Activated naive CD4-positive, alpha-beta T cell treated with anti-CD3 and anti-CD28 coated beads, Interleukin-2, amount 50 U/mL, for 72 hours (primary cell): Measurements from ENCODE around the gene KIF13A. TPM values are rescaled to one million over a fixed set of nuclear protein-coding genes. Genes with fewer than 3 reads are reported as not detected.
A peak's percentile ranks its signal among the peaks of the same experiment; 100 is the strongest.
"Not testable (repeated sequence)": the region's sequence is repeated elsewhere in the genome, so short reads cannot be mapped to it uniquely, and the experiment has no call there.

Source experiments
- ATAC-seq, 2 donors: fragments of 150-1000 bp; cut with Tn5 transposase; 2 replicates each; pipeline ENCODE4 v1.10.0; 2021; ENCODE audit warnings: mild to moderate bottlenecking in 2 of 2, moderate library complexity in 2 of 2
- DNase-seq, 2 donors: peaks; one replicate each; pipeline ENCODE4 v3.0.0; 2021 to 2022; ENCODE audit warnings: low spot score in 2 of 2
- H3K27ac Mint-ChIP-seq, 2 donors: one replicate each; pipeline ENCODE4 v1.8.0; 2022; ENCODE audit warnings: mild to moderate bottlenecking in 2 of 2, mixed read lengths in 2 of 2
- H3K36me3 Mint-ChIP-seq, 2 donors: one replicate each; pipeline ENCODE4 v1.8.0; 2022; ENCODE audit warnings: mixed read lengths in 2 of 2
- H3K9me3 Mint-ChIP-seq, 2 donors: one replicate each; pipeline ENCODE4 v1.8.0; 2022; ENCODE audit warnings: mixed read lengths in 2 of 2
- total RNA-seq, 2 donors: library from RNA; stranded (reverse); gene quantifications; one replicate each; pipeline ENCODE4 v1.2.3, GENCODE V29; 2022

The KIF13A gene
- total RNA-seq, 2 donors from 2014 or later: 0.20 TPM; not detected in 1

GRCh38 chr6:17928514-17929430 lies 58.7 kb downstream of the KIF13A start:
- Mint-ChIP-seq H3K36me3 (no peaks in the 10 kb centered on the region), H3K27ac (no peak overlapping the region), H3K9me3 (no peaks in the 10 kb centered on the region)
- DNase-seq (no peak), ATAC-seq (no peak)

- H3K36me3 Mint-ChIP-seq: no peaks in the 10 kb centered on the region
These were observed 59.7 kb downstream of the KIF13A start for GRCh38 chr6:17927705-17928104.

GRCh38 chr6:17923401-17923863 lies 64.0 kb downstream of the KIF13A start:
- Mint-ChIP-seq H3K9me3 (no peaks in the 10 kb centered on the region), H3K36me3 (no peaks in the 10 kb centered on the region)
- no peak for ATAC-seq

More at GRCh38 chr6:17927705-17928104, 59.7 kb downstream of the KIF13A start:
- DNase-seq (no peak), ATAC-seq (no peak)
- H3K27ac Mint-ChIP-seq: no peak overlapping the region
- H3K9me3 Mint-ChIP-seq: no peaks in the 10 kb centered on the region

GRCh38 chr6:17921454-17921853 lies 66.0 kb downstream of the KIF13A start:
- ATAC-seq (no peak), DNase-seq (no peak)
- no peaks in the 10 kb centered on the region for H3K36me3 Mint-ChIP-seq
- H3K27ac Mint-ChIP-seq: no peak overlapping the region
- no peaks in the 10 kb centered on the region for H3K9me3 Mint-ChIP-seq

More at GRCh38 chr6:17923401-17923863, 64.0 kb downstream of the KIF13A start:
- no peak overlapping the region for H3K27ac Mint-ChIP-seq
- DNase-seq: no peak

- Mint-ChIP-seq H3K36me3 (no peaks in the 10 kb centered on the region), H3K27ac (no peak overlapping the region), H3K9me3 (no peaks in the 10 kb centered on the region)
- DNase-seq (no peak), ATAC-seq (no peak)
These were observed 67.9 kb downstream of the KIF13A start for GRCh38 chr6:17919496-17919895.

GRCh38 chr6:17917837-17918763 lies 69.3 kb downstream of the KIF13A start:
- H3K36me3 Mint-ChIP-seq: no peaks in the 10 kb centered on the region
- no peak overlapping the region for H3K27ac Mint-ChIP-seq
- DNase-seq (no peak), ATAC-seq (no peak)
- H3K9me3 Mint-ChIP-seq: no peaks in the 10 kb centered on the region

GRCh38 chr6:17914651-17915050 lies 72.8 kb downstream of the KIF13A start:
- ATAC-seq: no peak
- DNase-seq: no peak
- H3K36me3 Mint-ChIP-seq: no peaks in the 10 kb centered on the region
- H3K27ac Mint-ChIP-seq: no peak overlapping the region
- H3K9me3 Mint-ChIP-seq: no peaks in the 10 kb centered on the region

- Mint-ChIP-seq H3K27ac (no peak overlapping the region), H3K36me3 (peaks cover 0 to 6% of the 10 kb centered on the region in 2 donors), H3K9me3 (peaks cover 0 to 5% of the 10 kb centered on the region in 2 donors)
- DNase-seq (no peak), ATAC-seq (no peak)
These were observed 74.9 kb downstream of the KIF13A start for GRCh38 chr6:17912521-17912920.

GRCh38 chr6:17911656-17912055 lies 75.8 kb downstream of the KIF13A start:
- not testable (repeated sequence) for DNase-seq, H3K9me3 Mint-ChIP-seq, H3K36me3 Mint-ChIP-seq, H3K27ac Mint-ChIP-seq, ATAC-seq

- Mint-ChIP-seq H3K27ac (no peak overlapping the region), H3K9me3 (peaks cover 0 to 5% of the 10 kb centered on the region in 2 donors), H3K36me3 (peaks cover 0 to 6% of the 10 kb centered on the region in 2 donors)
- DNase-seq: no peak
- no peak for ATAC-seq
These were observed 77.2 kb downstream of the KIF13A start for GRCh38 chr6:17910189-17910588.

- DNase-seq: no peak
- Mint-ChIP-seq H3K9me3 (peaks cover 0 to 5% of the 10 kb centered on the region in 2 donors), H3K36me3 (peaks cover 0 to 6% of the 10 kb centered on the region in 2 donors), H3K27ac (no peak overlapping the region)
- no peak for ATAC-seq
These were observed 78.6 kb downstream of the KIF13A start for GRCh38 chr6:17908831-17909230.

- DNase-seq (no peak), ATAC-seq (peak; percentile 26 to 62)
- H3K9me3 Mint-ChIP-seq: peaks cover under 1 to 6% of the 10 kb centered on the region in 2 donors
- H3K36me3 Mint-ChIP-seq: peaks cover 0 to 6% of the 10 kb centered on the region in 2 donors
- H3K27ac Mint-ChIP-seq: no peak overlapping the region
These were observed 79.8 kb downstream of the KIF13A start for GRCh38 chr6:17907406-17908229.

- peaks cover 0 to 6% of the 10 kb centered on the region in 2 donors for H3K36me3 Mint-ChIP-seq
- ATAC-seq: no peak
- H3K9me3 Mint-ChIP-seq: peaks cover 3 to 9% of the 10 kb centered on the region in 2 donors
- no peak overlapping the region for H3K27ac Mint-ChIP-seq
- no peak for DNase-seq
These were observed 81.5 kb downstream of the KIF13A start for GRCh38 chr6:17905611-17906592.

- peaks cover 0 to 6% of the 10 kb centered on the region in 2 donors for H3K36me3 Mint-ChIP-seq
- ATAC-seq (no peak), DNase-seq (no peak)
- H3K27ac Mint-ChIP-seq: no peak overlapping the region
- H3K9me3 Mint-ChIP-seq: peaks cover 3 to 9% of the 10 kb centered on the region in 2 donors
These were observed 82.8 kb downstream of the KIF13A start for GRCh38 chr6:17904491-17905120.

GRCh38 chr6:17902974-17903373 lies 84.5 kb downstream of the KIF13A start:
- ATAC-seq (no peak), DNase-seq (no peak)
- H3K27ac Mint-ChIP-seq: no peak overlapping the region
- H3K36me3 Mint-ChIP-seq: peaks cover 0 to under 1% of the 10 kb centered on the region in 2 donors
- H3K9me3 Mint-ChIP-seq: peaks cover 3 to 4% of the 10 kb centered on the region in 2 donors
